Transverse colon (tissue), 4 donors: Measurements from ENCODE around the gene NAGLU. TPM values are rescaled to one million over a fixed set of nuclear protein-coding genes. Genes with fewer than 3 reads are reported as not detected.
A peak's percentile ranks its signal among the peaks of the same experiment; 100 is the strongest.

Source experiments
- DNase-seq: peaks from one replicate; pipeline ENCODE4 v3.0.0-alpha.2; 2019
- H3K27ac ChIP-seq, 4 donors: fragments of 200-600 bp; sonication (generic); 2 replicates each; pipeline ENCODE4 v1.5.1; 2016 to 2018; ENCODE audit warnings: inconsistent platforms in 4 of 4
- H3K27me3 ChIP-seq: fragments of 200-600 bp; sonication (generic); 2 replicates; pipeline ENCODE4 v1.5.1; 2017; ENCODE audit warnings: inconsistent platforms
- H3K36me3 ChIP-seq, 4 donors: fragments of 200-600 bp; sonication (generic); 2 replicates each; pipeline ENCODE4 v1.5.1; 2017 to 2019; ENCODE audit warnings: inconsistent platforms in 4 of 4
- H3K4me1 ChIP-seq, 4 donors: fragments of 200-600 bp; sonication (generic); 2 replicates each; pipeline ENCODE4 v1.5.1; 2017 to 2020; ENCODE audit warnings: inconsistent platforms in 4 of 4
- H3K4me3 ChIP-seq, 4 donors: fragments of 200-600 bp; sonication (generic); 1 replicate in 1 of 4; 2 replicates in 3 of 4; pipeline versions ENCODE4 v1.5.1 to v1.6.1; 2017 to 2019; ENCODE audit warnings: inconsistent platforms in 4 of 4
- H3K9me3 ChIP-seq, 2 donors: fragments of 200-600 bp; sonication (generic); 2 replicates each; pipeline ENCODE4 v1.5.1; 2017 to 2019; ENCODE audit warnings: inconsistent platforms in 2 of 2
- EP300 ChIP-seq: sonication (generic); formaldehyde crosslinking; IDR thresholded peaks from one replicate; pipeline ENCODE4 v1.6.1; 2017; ENCODE audit warnings: antibody characterized with exemption, low read depth
- POLR2A ChIP-seq: fragments of 450-650 bp; IDR thresholded peaks from one replicate; pipeline ENCODE4 v1.6.1; 2016; ENCODE audit warnings: antibody characterized with exemption, mild to moderate bottlenecking, moderate library complexity
- POLR2AphosphoS5 ChIP-seq, 3 donors: sonication (generic); formaldehyde crosslinking; IDR thresholded peaks; one replicate each; pipeline ENCODE4 v1.6.1; 2016; ENCODE audit warnings: antibody characterized with exemption in 3 of 3
- WGBS, 2 donors: methylation state at CpG; one replicate each; pipeline ENCODE4 v1.1.5; 2018; ENCODE audit warnings: low coverage in 1 of 2; 5-methylcytosine and 5-hydroxymethylcytosine counted together
- in situ Hi-C, 4 donors: fragments of 200-750 bp; cut with MboI; loops; one replicate each; pipeline versions ENCODE4 v1.15.0 to v1.15.1; 2017; ENCODE audit warnings: low sequenced_read_pairs in 3 of 4, low pct_ligation_motif_present in 1 of 4, low pct_unique_long_range_greater_than_20kb in 1 of 4
- intact Hi-C: fragments of 100-400 bp; cut with DNase I; formaldehyde crosslinking; loops from one replicate; pipeline ENCODE4 v1.15.1; 2023; ENCODE audit warnings: low total_unique reads
- total RNA-seq, 4 donors: library from RNA; depleted of rRNA; stranded (reverse); fragments of >200 nt; gene quantifications; one replicate each; pipeline ENCODE4 v1.1.0, GENCODE V29; 2016
- TF ChIP-seq, protein P1 (sequence below), 5 experiments: fragments of 200-600 bp in 3 of 5; fragments of 450-650 bp in 2 of 5; sonication (generic) in 3 of 5; IDR thresholded peaks; 1 replicate in 2 of 5; 2 replicates in 3 of 5; pipeline ENCODE4 v1.5.1; 2016 to 2017; ENCODE audit warnings: antibody characterized with exemption in 5 of 5, inconsistent platforms in 3 of 5, mild to moderate bottlenecking in 2 of 5, moderate library complexity in 1 of 5

NAGLU gene
- total RNA-seq, 4 donors from 2014 or later = 35.4 to 95.7 (median 66.2) TPM

- in situ Hi-C loops = loop anchor here (10.0 to 25.0 kb wide), 5 partner anchors 87 to 209 kb away; partner anchors contain the start of gene CAVIN1 (in 1 of the 4)
- TF ChIP-seq POLR2A (no peak), POLR2AphosphoS5 (IDR thresholded peaks at IDR 0.05) (no peak), EP300 (no peak)
- TF ChIP-seq, protein P1, sequence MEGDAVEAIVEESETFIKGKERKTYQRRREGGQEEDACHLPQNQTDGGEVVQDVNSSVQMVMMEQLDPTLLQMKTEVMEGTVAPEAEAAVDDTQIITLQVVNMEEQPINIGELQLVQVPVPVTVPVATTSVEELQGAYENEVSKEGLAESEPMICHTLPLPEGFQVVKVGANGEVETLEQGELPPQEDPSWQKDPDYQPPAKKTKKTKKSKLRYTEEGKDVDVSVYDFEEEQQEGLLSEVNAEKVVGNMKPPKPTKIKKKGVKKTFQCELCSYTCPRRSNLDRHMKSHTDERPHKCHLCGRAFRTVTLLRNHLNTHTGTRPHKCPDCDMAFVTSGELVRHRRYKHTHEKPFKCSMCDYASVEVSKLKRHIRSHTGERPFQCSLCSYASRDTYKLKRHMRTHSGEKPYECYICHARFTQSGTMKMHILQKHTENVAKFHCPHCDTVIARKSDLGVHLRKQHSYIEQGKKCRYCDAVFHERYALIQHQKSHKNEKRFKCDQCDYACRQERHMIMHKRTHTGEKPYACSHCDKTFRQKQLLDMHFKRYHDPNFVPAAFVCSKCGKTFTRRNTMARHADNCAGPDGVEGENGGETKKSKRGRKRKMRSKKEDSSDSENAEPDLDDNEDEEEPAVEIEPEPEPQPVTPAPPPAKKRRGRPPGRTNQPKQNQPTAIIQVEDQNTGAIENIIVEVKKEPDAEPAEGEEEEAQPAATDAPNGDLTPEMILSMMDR (IDR thresholded peaks at IDR 0.05) = no peak
- no peak for DNase-seq
- peaks cover 57 to 74% (median 67%) of the 10 kb centered on the region in 4 donors for H3K4me1 ChIP-seq
- H3K9me3 ChIP-seq = no peaks in the 10 kb centered on the region
- H3K4me3 ChIP-seq = no peak overlapping the region
- no peaks in the 10 kb centered on the region for H3K27me3 ChIP-seq
- no peaks in the 10 kb centered on the region for H3K36me3 ChIP-seq
- H3K27ac ChIP-seq = peak overlapping the region; percentile 89 to 98 (median 92)
- intact Hi-C loops = loop anchor here (10.0 kb wide), 1 partner anchor 97 kb away; the partner anchor contains the start of gene CAVIN1
- 53% methylated on average over 11 of the region's 11 CpGs; no CpG with 5 or more reads in 1 of the 2 donors for WGBS, 2 donors
Observed at GRCh38 chr17:42521666-42522262, 14.3 kb upstream of the NAGLU start.

DNA sequence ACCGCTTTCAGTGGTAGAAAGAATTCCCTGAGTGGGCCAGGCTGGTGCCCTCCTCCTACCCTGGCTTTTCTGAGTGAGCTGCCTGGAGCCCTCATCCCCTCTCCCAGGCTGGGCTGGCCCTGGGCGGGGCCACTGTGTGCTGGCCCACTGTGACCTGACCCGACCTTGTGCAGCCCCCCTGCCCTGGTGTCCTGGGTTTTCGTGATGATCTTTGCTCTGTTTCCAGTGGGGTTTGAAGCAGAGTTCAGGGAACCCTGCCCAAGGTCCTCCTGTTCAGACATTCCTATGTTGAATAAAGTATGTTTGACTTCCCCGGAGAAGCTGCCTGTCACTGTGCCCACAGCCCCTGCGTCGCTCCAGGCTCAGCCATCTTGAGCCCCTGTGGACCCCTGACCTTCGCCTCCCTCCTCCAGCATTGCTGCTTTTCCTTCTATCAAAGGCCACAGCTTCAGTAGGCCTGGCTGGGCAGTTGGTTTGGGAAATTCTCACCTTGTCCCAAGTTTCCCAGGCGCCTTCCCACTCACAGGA lies 13.7 kb upstream of the NAGLU start:
- WGBS, 2 donors = 85% methylated on average over 9 of the region's 9 CpGs; no CpG with 5 or more reads in 1 of the 2 donors
- Histone ChIP-seq H3K36me3 (no peaks in the 10 kb centered on the region), H3K27ac (peak overlapping the region; percentile 89 to 98 (median 92)), H3K9me3 (no peaks in the 10 kb centered on the region), H3K4me1 (peaks cover 60 to 74% (median 66%) of the 10 kb centered on the region in 4 donors), H3K27me3 (no peaks in the 10 kb centered on the region), H3K4me3 (no peak overlapping the region)
- TF ChIP-seq POLR2AphosphoS5 (IDR thresholded peaks at IDR 0.05) (no peak), POLR2A (no peak), EP300 (no peak)
- TF ChIP-seq, protein P1 (IDR thresholded peaks at IDR 0.05) = no peak
- no peak for DNase-seq
- in situ Hi-C loops = loop anchor here (10.0 to 25.0 kb wide), 5 partner anchors 88 to 210 kb away; partner anchors contain the start of gene CAVIN1 (in 1 of the 4)
- intact Hi-C loops = loop anchor here (10.0 kb wide), 1 partner anchor 98 kb away; the partner anchor contains the start of gene CAVIN1

DNA sequence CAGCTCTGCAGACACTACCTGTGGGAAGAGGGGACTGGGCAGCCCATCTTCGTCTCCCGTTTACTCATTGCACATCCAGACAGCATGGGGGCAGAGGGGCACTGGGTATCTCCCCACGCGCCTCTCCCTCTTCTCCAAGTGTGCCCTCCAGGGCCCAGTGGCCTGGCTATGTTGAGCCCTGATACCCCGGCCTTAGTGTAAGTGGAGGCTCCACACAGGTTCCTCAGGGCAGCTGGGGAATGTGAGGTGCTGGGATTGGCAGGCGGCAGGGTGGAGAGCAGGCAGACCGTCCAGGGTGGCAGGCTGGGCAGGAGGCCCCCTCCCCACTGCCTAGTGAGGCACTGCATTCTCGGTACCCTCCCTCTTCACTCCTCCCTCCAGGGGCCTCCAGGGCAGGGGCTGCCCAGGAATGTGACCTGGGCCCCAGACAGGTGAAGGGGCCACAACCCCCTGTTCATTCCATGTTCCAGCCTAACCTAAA lies 13.2 kb upstream of the NAGLU start:
- Histone ChIP-seq H3K27me3 (no peaks in the 10 kb centered on the region), H3K9me3 (no peaks in the 10 kb centered on the region), H3K4me3 (no peak overlapping the region), H3K4me1 (peaks cover 58 to 69% (median 63%) of the 10 kb centered on the region in 4 donors), H3K27ac (peak overlapping the region; percentile 89 to 98 (median 92)), H3K36me3 (no peaks in the 10 kb centered on the region)
- DNase-seq = no peak
- intact Hi-C loops = loop anchor here (10.0 kb wide), 1 partner anchor 98 kb away; the partner anchor contains the start of gene CAVIN1
- WGBS, 2 donors = 92% methylated on average over 8 of the region's 8 CpGs; no CpG with 5 or more reads in 1 of the 2 donors
- in situ Hi-C loops = loop anchor here (10.0 to 25.0 kb wide), 5 partner anchors 88 to 211 kb away; partner anchors contain the start of gene CAVIN1 (in 1 of the 4)
- TF ChIP-seq EP300 (no peak), POLR2A (no peak), POLR2AphosphoS5 (IDR thresholded peaks at IDR 0.05) (no peak)
- TF ChIP-seq, protein P1 (IDR thresholded peaks at IDR 0.05) = no peak

DNA sequence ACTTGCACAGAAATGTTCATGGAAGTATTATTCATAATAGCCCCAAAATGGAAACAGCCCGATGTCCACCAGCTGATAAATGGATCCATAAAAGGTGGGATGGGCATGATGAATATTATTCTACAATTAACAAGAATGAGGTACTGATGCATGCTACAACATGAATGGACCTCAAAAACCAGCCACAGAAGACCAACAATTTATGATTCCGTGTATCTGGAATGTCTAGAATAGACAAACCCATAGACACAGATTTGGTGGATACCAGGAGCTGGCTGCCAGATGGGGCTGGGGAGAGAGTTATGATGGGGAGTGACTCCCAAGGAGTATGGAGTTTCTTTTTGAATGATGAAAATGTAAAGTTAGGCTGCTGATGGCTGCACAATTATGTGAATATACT lies 10.8 kb upstream of the NAGLU start:
- Histone ChIP-seq H3K4me1 (peaks cover 37 to 57% (median 39%) of the 10 kb centered on the region in 4 donors), H3K36me3 (no peaks in the 10 kb centered on the region), H3K27me3 (no peaks in the 10 kb centered on the region), H3K4me3 (no peak overlapping the region), H3K9me3 (no peaks in the 10 kb centered on the region), H3K27ac (peak overlapping the region in 3 of 4 donors; percentile 60 to 72 (median 68))
- intact Hi-C loops (loop anchor here (5.0 to 10.0 kb wide), 2 partner anchors 100 to 203 kb away; partner anchors contain the start of gene CAVIN1), in situ Hi-C loops (loop anchor here in 2 of 4 donors (5.0 to 10.0 kb wide), 3 partner anchors 90 to 203 kb away; no protein-coding TSS in a partner anchor)
- TF ChIP-seq, protein P1 (IDR thresholded peaks at IDR 0.05) = no peak
- 83 to 85% methylated on average over 2 of the region's 2 CpGs for WGBS, 2 donors
- no peak for DNase-seq
